Left cardiac atrium (tissue), 4 donors: ENCODE measurements around the gene PCDHB12. TPM values are rescaled to one million over a fixed set of nuclear protein-coding genes. Genes with fewer than 3 reads are reported as not detected.
"Not testable (repeated sequence)": the region's sequence is repeated elsewhere in the genome, so short reads cannot be mapped to it uniquely, and the experiment has no call there.

Source experiments
- ATAC-seq, 2 donors: fragments of 200-7000 bp; cut with Tn5 transposase; one replicate each; pipeline ENCODE4 v1.9.1; 2020; ENCODE audit warnings: mild to moderate bottlenecking in 2 of 2, moderate library complexity in 2 of 2
- DNase-seq: peaks from one replicate; pipeline ENCODE4 v3.0.0-alpha.2; 2020
- intact Hi-C, 2 donors: fragments of 100-400 bp; cut with DNase I; formaldehyde crosslinking; loops; one replicate each; pipeline versions ENCODE4 v1.14.1 to v1.15.1; 2022 to 2023
- total RNA-seq, 2 donors: library from RNA; stranded (reverse); fragmentation: NEBNext Ultra II Directional; extraction: Animal tissue kit (Norgen Biotek cat#: 25700); gene quantifications; one replicate each; pipeline ENCODE4 v1.2.1, GENCODE V29; 2021
- donor health status: DM: no; HTN: yes; CAD: no.
- donor health status: DM: no; HTN: yes; CAD: no; lungs with severe emphysema.
- donor health status: DM: yes; HTN: yes; CAD: no.
- donor health status: Dilated cardiomyopathy.

Gene PCDHB12
- total RNA-seq, 2 donors from 2014 or later: 2.4 to 2.6 TPM

- DNase-seq, intact Hi-C loops, ATAC-seq: not testable (repeated sequence)
Observed at GRCh38 chr5:141246971-141247370, 38.5 kb downstream of the PCDHB12 start.

GRCh38 chr5:141247434-141247833 is 38.9 kb downstream of the PCDHB12 start:
- DNase-seq, intact Hi-C loops, ATAC-seq: not testable (repeated sequence)

DNA sequence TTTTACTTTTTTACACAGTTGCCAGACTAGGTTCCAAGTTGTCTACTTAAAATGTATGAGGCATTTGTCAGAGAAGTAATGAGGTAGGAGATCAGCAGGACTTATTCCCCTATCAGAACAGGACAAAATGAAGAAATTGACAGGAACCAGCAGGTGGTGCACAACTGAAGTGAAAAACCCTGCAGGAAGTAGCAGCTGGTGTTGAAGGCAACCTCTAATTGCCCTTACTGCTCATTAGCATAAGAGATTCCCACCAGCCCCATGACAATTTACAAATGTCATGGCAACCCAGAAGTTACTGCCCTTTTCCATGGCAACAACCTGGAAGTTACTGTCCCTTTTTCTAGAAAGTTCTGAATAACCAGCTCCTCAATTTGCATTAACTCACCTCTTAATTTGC is 42.1 kb downstream of the PCDHB12 start:
- intact Hi-C loops: no loop called here
- no peak for DNase-seq
- ATAC-seq: no peak

GRCh38 chr5:141258464-141258863 is 49.9 kb downstream of the PCDHB12 start:
- intact Hi-C loops: no loop called here
- DNase-seq (no peak), ATAC-seq (no peak)

DNA sequence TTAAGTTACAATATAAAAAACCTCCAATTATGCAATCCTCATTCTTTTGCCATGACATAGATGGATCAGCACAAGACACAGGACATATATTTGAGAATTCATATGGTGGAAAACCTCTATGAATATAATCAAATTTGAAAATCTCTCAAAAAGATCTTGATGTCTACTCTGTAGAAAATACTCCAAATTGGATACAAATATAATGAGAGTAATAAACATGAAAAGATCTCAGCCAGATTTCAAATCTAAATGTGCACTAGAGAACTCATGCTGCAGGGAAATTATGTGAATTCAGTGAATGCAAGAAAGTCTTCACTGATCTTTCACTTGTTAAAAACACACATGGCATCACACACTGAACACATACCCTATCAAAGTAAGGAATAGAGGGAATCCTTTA is 50.4 kb downstream of the PCDHB12 start:
- ATAC-seq (no peak), DNase-seq (no peak)
- intact Hi-C loops: no loop called here

- ATAC-seq: no peak
- intact Hi-C loops: no loop called here
- DNase-seq: no peak
Observed at GRCh38 chr5:141260458-141261237, 52.1 kb downstream of the PCDHB12 start.

DNA sequence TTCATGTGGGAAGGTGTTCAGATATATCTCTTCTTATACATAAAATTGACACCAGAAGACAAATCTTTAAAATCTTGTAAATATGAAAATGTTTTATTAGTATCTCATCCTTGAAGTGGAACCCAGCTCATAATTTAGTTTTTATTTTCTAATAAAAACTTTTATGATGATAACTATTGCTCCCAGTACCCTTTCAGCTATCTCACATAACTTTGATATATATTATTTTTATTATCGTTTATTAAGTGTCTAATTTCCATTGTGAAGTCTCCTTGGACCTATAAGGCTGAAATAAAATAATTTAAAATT is 52.7 kb downstream of the PCDHB12 start:
- intact Hi-C loops: no loop called here
- ATAC-seq (no peak), DNase-seq (no peak)

Other genes with a start within 250 kb of the PCDHB12 start
- gene PCDHAC2, start 242.2 kb upstream of the PCDHB12 start, total RNA-seq: 1 to 10 TPM; 1.7 to 2.9 TPM
- not detected for gene PCDHB1, start 157.3 kb upstream of the PCDHB12 start, total RNA-seq
- gene PCDHB2, start 114.1 kb upstream of the PCDHB12 start, total RNA-seq: 1 to 10 TPM; 2.9 to 3.1 TPM
- gene PCDHB3, start 108.2 kb upstream of the PCDHB12 start, total RNA-seq: 1 to 10 TPM; 1.3 to 1.9 TPM
- gene PCDHB4, start 86.9 kb upstream of the PCDHB12 start, total RNA-seq: 1 to 10 TPM; 1.6 to 2.4 TPM
- 1 to 10 TPM; 2.7 to 3.1 TPM for gene PCDHB5, start 73.5 kb upstream of the PCDHB12 start, total RNA-seq
- under 1 TPM; 0.71 to 0.86 TPM for gene PCDHB6, start 58.7 kb upstream of the PCDHB12 start, total RNA-seq
- gene PCDHB7, start 36.1 kb upstream of the PCDHB12 start, total RNA-seq: 1 to 10 TPM; 1.0 to 1.7 TPM
- gene PCDHB8, start 30.9 kb upstream of the PCDHB12 start, total RNA-seq: 1 to 10 TPM; 2.6 to 6.1 TPM
- 1 to 10 TPM; 2.6 to 3.1 TPM for gene PCDHB16, start 26.3 kb upstream of the PCDHB12 start, total RNA-seq
- 1 to 10 TPM; 2.5 to 4.3 TPM for gene PCDHB9, start 21.6 kb upstream of the PCDHB12 start, total RNA-seq
- gene PCDHB10, start 16.4 kb upstream of the PCDHB12 start, total RNA-seq: 1 to 10 TPM; 1.3 to 1.5 TPM
- 1 to 10 TPM; 1.8 to 3.3 TPM for gene PCDHB11, start 9.1 kb upstream of the PCDHB12 start, total RNA-seq
- gene PCDHB13, start 5.2 kb downstream of the PCDHB12 start, total RNA-seq: 1 to 10 TPM; 3.5 to 5.3 TPM
- gene PCDHB14, start 14.6 kb downstream of the PCDHB12 start, total RNA-seq: 1 to 10 TPM; 3.9 to 5.8 TPM
- 1 to 10 TPM; 4.5 to 5.7 TPM for gene PCDHB15, start 36.7 kb downstream of the PCDHB12 start, total RNA-seq
- not detected for gene SLC25A2, start 95.3 kb downstream of the PCDHB12 start, total RNA-seq
- gene TAF7, start 112.1 kb downstream of the PCDHB12 start, total RNA-seq: 10 to 100 TPM; 86.3 to 93.5 TPM
- gene PCDHGA1, start 121.8 kb downstream of the PCDHB12 start, total RNA-seq: 1 to 10 TPM; 1.4 to 1.8 TPM
- 1 to 10 TPM; 4.5 to 7.3 TPM for gene PCDHGA2, start 130.0 kb downstream of the PCDHB12 start, total RNA-seq
- 1 to 10 TPM; 5.0 to 5.8 TPM for gene PCDHGA3, start 135.1 kb downstream of the PCDHB12 start, total RNA-seq
- 1 to 10 TPM; 3.0 to 3.2 TPM for gene PCDHGB1, start 141.4 kb downstream of the PCDHB12 start, total RNA-seq
- 1 to 10 TPM; 4.0 to 4.3 TPM for gene PCDHGA4, start 146.3 kb downstream of the PCDHB12 start, total RNA-seq
- 1 to 10 TPM; 4.0 to 5.4 TPM for gene PCDHGB2, start 151.3 kb downstream of the PCDHB12 start, total RNA-seq
- gene PCDHGA5, start 155.4 kb downstream of the PCDHB12 start, total RNA-seq: 1 to 10 TPM; 3.5 to 4.3 TPM
- 1 to 10 TPM; 3.9 to 4.6 TPM for gene PCDHGB3, start 161.5 kb downstream of the PCDHB12 start, total RNA-seq
- 1 to 10 TPM; 3.7 to 4.4 TPM for gene PCDHGA6, start 165.2 kb downstream of the PCDHB12 start, total RNA-seq
- gene PCDHGA7, start 174.0 kb downstream of the PCDHB12 start, total RNA-seq: 1 to 10 TPM; 3.2 to 3.5 TPM
- 1 to 10 TPM; 4.4 to 4.5 TPM for gene PCDHGB4, start 179.0 kb downstream of the PCDHB12 start, total RNA-seq
- gene PCDHGA8, start 183.9 kb downstream of the PCDHB12 start, total RNA-seq: 1 to 10 TPM; 2.9 to 3.7 TPM
- gene PCDHGB5, start 189.2 kb downstream of the PCDHB12 start, total RNA-seq: 1 to 10 TPM; 6.4 to 7.7 TPM
- 1 to 10 TPM; 3.6 to 4.0 TPM for gene PCDHGA9, start 194.1 kb downstream of the PCDHB12 start, total RNA-seq
- 1 to 10 TPM; 4.9 to 5.2 TPM for gene PCDHGB6, start 199.3 kb downstream of the PCDHB12 start, total RNA-seq
- 1 to 10 TPM; 3.3 to 4.6 TPM for gene PCDHGA10, start 204.3 kb downstream of the PCDHB12 start, total RNA-seq
- 1 to 10 TPM; 7.6 to 8.8 TPM for gene PCDHGB7, start 209.0 kb downstream of the PCDHB12 start, total RNA-seq
- 1 to 10 TPM; 3.2 to 3.5 TPM for gene PCDHGA11, start 212.3 kb downstream of the PCDHB12 start, total RNA-seq
- gene PCDHGA12, start 221.8 kb downstream of the PCDHB12 start, total RNA-seq: 1 to 10 TPM; 4.5 to 6.5 TPM